GM12872 (cell line): Measurements from ENCODE around the gene RASA3.

Source experiments
- TF ChIP-seq, protein P1 (sequence below): IDR thresholded peaks from 3 replicates; pipeline ENCODE4 v1.5.1; 2011; ENCODE audit warnings: low read depth, mild to moderate bottlenecking, low read length, moderate library complexity; ENCODE audit not compliant: insufficient read depth

Gene RASA3

DNA sequence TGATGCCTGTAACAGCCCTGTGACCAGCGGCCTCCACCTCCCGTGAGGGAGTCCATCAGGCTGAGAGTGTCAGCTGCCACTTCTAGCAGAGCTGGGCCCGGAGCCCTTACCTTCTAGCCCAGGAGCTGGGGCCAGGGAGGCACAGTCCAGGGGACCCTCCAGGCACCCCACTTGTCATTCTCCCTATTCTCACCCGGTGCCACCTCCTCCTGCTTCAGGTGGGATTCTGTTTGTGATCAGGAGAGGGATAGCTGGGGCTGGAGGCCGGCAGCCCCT, 4.1 kb downstream of the RASA3 start:
- TF ChIP-seq, protein P1, sequence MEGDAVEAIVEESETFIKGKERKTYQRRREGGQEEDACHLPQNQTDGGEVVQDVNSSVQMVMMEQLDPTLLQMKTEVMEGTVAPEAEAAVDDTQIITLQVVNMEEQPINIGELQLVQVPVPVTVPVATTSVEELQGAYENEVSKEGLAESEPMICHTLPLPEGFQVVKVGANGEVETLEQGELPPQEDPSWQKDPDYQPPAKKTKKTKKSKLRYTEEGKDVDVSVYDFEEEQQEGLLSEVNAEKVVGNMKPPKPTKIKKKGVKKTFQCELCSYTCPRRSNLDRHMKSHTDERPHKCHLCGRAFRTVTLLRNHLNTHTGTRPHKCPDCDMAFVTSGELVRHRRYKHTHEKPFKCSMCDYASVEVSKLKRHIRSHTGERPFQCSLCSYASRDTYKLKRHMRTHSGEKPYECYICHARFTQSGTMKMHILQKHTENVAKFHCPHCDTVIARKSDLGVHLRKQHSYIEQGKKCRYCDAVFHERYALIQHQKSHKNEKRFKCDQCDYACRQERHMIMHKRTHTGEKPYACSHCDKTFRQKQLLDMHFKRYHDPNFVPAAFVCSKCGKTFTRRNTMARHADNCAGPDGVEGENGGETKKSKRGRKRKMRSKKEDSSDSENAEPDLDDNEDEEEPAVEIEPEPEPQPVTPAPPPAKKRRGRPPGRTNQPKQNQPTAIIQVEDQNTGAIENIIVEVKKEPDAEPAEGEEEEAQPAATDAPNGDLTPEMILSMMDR: no peak

DNA sequence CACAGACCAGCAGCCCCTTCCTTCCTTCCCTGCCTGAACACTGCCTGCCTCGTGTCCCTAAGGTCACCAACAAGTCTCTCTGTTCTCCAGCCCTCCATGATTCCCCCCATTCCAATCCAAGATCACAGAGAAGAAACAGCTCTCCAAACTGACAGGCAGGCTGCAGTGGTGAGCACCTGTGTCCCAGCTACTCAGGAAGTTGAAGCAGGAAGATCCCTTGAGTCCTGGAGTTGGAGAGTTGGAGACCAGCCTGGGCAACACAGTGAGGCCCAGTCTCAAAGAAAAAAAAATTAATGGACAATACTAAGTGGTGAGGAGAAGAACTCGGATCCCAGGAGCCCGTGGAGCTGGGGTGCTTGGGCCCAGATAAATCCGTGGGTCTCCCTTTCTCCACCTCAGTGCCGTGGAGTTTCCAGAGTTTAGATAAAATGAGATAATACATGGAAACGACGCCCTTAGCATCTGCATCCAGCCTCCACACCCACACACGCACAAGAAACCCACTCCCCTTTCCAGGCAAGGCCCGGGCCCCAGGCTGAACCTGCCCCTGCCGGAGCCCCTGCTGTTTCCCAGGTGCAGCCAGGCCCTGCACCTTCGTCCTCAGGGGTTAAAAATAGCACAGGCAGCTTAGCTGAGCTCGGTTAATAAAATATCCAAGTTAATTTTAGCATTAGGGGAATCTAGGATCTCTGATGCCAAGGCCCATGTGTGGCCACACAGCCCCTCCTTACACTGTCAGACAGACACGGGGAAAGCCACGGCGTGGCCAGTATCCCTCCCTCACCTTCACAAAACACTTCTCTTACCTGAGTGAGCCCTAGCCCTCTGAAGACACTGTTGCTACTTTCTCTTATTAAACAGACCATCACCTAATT, 4.7 kb downstream of the RASA3 start:
- TF ChIP-seq, protein P1: no peak

DNA sequence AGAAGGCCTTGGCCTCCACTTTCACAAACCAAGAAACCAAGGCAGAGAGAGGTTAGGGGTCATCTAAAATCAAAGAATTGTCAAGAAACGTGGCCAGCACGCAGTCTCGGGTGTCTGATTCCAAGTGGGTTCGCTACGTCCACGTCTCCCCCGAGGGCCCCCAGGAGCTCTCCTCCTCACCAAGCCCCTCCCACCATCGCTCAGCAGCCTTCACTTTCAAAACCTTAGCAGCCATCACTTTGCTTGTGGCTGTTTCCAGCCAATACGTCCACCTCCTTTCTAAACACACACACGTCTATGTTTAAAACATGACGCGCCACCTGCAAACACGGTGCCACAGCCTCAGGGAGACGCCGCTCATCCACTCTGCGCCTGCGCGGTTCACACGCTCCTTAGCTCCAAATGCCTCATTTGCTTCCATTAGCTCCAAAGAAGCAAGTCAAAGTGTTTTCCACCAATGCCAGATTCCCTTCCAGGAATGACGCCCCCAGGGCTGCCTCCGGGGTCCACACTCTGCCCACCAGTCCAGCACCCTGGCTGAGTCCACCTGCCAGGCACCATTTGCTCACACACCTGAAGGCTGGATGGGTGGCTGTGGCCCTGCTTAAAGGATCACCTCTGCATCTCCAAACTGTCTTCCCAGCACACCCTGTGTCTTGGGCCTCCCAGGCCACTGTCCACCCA, 5.5 kb downstream of the RASA3 start:
- TF ChIP-seq, protein P1: no peak

DNA sequence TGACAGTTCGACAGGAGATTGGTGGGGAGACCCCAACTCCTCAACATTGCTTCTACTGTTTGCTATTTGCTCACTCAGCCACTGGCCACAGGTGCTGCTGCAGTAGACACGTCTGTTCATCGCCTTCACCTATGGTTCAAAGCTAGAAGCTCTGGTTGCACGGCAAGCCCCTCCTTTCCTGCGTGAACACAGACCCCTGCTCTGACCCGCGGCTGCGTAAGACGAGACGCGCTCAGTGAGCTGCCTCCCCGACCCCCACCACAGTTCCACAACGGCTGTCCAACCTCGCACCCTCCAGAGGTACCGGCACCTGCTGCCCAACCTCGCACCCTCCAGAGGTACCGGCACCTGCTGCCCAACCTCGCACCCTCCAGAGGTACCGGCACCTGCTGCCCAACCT, 6.8 kb downstream of the RASA3 start:
- TF ChIP-seq, protein P1: no peak

DNA sequence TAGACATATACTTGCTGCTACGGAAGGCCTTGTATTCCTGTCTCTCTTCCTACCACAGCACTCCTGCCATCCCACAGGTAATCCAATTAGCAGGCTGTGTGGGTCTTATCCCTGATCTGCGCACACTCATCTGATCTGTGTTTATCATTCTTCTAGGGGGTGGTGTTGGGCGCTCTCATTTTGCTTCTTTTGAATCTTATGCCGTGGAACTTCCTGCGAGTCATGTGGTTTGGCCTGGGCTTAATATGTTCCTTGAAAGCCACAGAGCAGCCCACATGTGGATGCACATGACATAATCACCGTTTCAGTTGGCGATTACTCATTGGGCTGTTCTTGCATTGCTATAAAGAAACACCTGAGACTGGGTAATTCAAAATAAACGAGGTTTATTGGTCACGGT, 7.5 kb downstream of the RASA3 start:
- TF ChIP-seq, protein P1: no peak

DNA sequence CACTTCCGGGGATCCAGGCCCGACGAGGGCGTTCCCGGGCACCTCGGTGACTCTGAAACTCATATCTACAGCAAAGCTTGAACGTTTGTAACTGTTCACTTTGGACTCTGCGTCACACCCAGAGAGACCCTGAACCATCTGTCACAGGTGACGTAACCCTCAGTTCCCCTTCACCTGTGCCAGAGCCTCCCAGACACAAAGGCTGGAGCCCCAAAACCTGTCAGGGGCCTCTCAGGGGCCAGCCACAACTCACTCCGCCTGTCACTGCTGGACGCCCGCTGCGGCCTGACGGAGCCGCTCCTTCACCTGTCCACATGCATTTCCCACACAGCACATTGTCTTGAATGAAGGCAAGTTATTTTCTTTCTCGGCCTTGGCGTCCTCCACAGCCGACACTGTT, 8.0 kb downstream of the RASA3 start:
- TF ChIP-seq, protein P1: no peak

DNA sequence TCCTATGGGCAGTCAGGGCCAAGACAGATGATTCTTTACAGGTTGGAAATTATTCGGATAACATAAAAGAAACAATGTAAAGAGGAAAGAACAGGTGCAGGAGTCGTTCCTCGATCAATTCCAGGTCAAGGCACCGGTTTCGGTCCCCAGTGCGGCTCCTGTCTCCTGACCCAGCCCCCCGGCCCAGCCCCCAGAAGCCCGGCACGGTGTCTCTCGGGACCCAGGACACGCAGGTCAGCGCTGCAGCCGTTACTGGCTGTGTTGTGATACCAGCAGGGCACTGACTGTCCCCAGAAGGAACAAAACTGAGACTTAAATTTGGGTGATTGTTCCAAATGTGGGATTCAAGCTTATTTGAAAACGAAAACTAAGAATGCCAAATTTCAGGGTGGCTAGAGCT, 8.5 kb downstream of the RASA3 start:
- TF ChIP-seq, protein P1: no peak
